Measurements from ENCODE around the gene LTBP3.

Gene LTBP3

GRCh38 chr11:65574811-65575567, 16.8 kb upstream of the LTBP3 start:
- peak overlapping the region; percentile 8 for H2BK12ac ChIP-seq (ENCODE audit: low read length)
- H3K27ac ChIP-seq (ENCODE audit: low read depth, low read length) = peak overlapping the region; percentile 67
- peaks cover 14% of the 10 kb centered on the region for H3K79me2 ChIP-seq (ENCODE audit: control insufficient read depth, insufficient read depth, low read length, poor library complexity)
- H3K4me2 ChIP-seq (ENCODE audit: low read length) = peak overlapping the region; percentile 68
- no CpG with 5 or more reads among the region's 28 CpGs for WGBS (ENCODE audit: extremely low coverage, insufficient coverage, insufficient read length)
- peak in 1 of 2 donors; percentile 61 for DNase-seq
- H3K36me3 ChIP-seq (ENCODE audit: control insufficient read depth in 1 of 2, insufficient read depth in 2 of 2, low read length in 2 of 2) = peaks cover 15 to 17% of the 10 kb centered on the region in 2 experiments
- peak overlapping the region; percentile 70 for H3K14ac ChIP-seq (ENCODE audit: low read length)
- no peaks in the 10 kb centered on the region for H3K9me3 ChIP-seq (ENCODE audit: insufficient read depth, low read depth, low read length)
- no peaks in the 10 kb centered on the region for H3K27me3 ChIP-seq (ENCODE audit: insufficient read depth, low read length)
- H2BK5ac ChIP-seq (ENCODE audit: low read depth, low read length, poor library complexity) = peak overlapping the region; percentile 27
- peak overlapping the region; percentile 71 for H2AK5ac ChIP-seq (ENCODE audit: low read length)
- H3K4me1 ChIP-seq (ENCODE audit: control insufficient read depth in 1 of 2, insufficient read depth in 2 of 2, low read length in 2 of 2) = peaks cover 37% of the 10 kb centered on the region in 2 experiments
- no peak overlapping the region for H2BK120ac ChIP-seq (ENCODE audit: insufficient read depth, low read length, poor library complexity)
- peaks cover 20% of the 10 kb centered on the region for H3K79me1 ChIP-seq (ENCODE audit: low read length)
- peak overlapping the region; percentile 67 for H4K8ac ChIP-seq (ENCODE audit: low read depth, low read length)
- no peak overlapping the region for H2AFZ ChIP-seq (ENCODE audit: insufficient read depth, low read length, poor library complexity)
- H4K91ac ChIP-seq (ENCODE audit: low read depth, low read length) = peak overlapping the region; percentile 39
- no peak overlapping the region for H3K4ac ChIP-seq (ENCODE audit: low read depth, low read length)
- no peak overlapping the region for H3K23ac ChIP-seq (ENCODE audit: low read length)
- peak overlapping the region; percentile 63 for H3K4me3 ChIP-seq (ENCODE audit: low read depth, low read length)
- peak overlapping the region; percentile 46 for H3K18ac ChIP-seq (ENCODE audit: low read length)
- peak overlapping the region; percentile 81 for H4K12ac ChIP-seq (ENCODE audit: low read depth, low read length)
- no peak overlapping the region for H3K9ac ChIP-seq (ENCODE audit: low read length)

GRCh38 chr11:65574109-65574810, 16.1 kb upstream of the LTBP3 start:
- Histone ChIP-seq H3K4me1 (ENCODE audit: control insufficient read depth in 1 of 2, insufficient read depth in 2 of 2, low read length in 2 of 2) (peaks cover 38 to 39% of the 10 kb centered on the region in 2 experiments), H3K79me2 (ENCODE audit: control insufficient read depth, insufficient read depth, low read length, poor library complexity) (peaks cover 19% of the 10 kb centered on the region)

GRCh38 chr11:65573391-65574079, 15.4 kb upstream of the LTBP3 start:
- H2BK12ac ChIP-seq (ENCODE audit: low read length) = no peak overlapping the region
- peaks cover 20% of the 10 kb centered on the region for H3K79me2 ChIP-seq (ENCODE audit: control insufficient read depth, insufficient read depth, low read length, poor library complexity)
- DNase-seq = no peak
- H3K4me3 ChIP-seq (ENCODE audit: low read depth, low read length) = peak overlapping the region; percentile 87
- peak overlapping the region; percentile 21 for H4K91ac ChIP-seq (ENCODE audit: low read depth, low read length)
- no peak overlapping the region for H2AK5ac ChIP-seq (ENCODE audit: low read length)
- no peak overlapping the region for H3K14ac ChIP-seq (ENCODE audit: low read length)
- no peak overlapping the region for H3K18ac ChIP-seq (ENCODE audit: low read length)
- H3K27ac ChIP-seq (ENCODE audit: low read depth, low read length) = no peak overlapping the region
- H3K4me2 ChIP-seq (ENCODE audit: low read length) = peak overlapping the region; percentile 87
- H3K9ac ChIP-seq (ENCODE audit: low read length) = peak overlapping the region; percentile 15
- peak overlapping the region; percentile 1 for H3K4ac ChIP-seq (ENCODE audit: low read depth, low read length)
- H3K27me3 ChIP-seq (ENCODE audit: insufficient read depth, low read length) = no peaks in the 10 kb centered on the region
- H3K4me1 ChIP-seq (ENCODE audit: control insufficient read depth in 1 of 2, insufficient read depth in 2 of 2, low read length in 2 of 2) = peaks cover 43 to 44% of the 10 kb centered on the region in 2 experiments
- H3K36me3 ChIP-seq (ENCODE audit: control insufficient read depth in 1 of 2, insufficient read depth in 2 of 2, low read length in 2 of 2) = peaks cover 9 to 12% of the 10 kb centered on the region in 2 experiments
- H4K12ac ChIP-seq (ENCODE audit: low read depth, low read length) = no peak overlapping the region
- no peak overlapping the region for H4K8ac ChIP-seq (ENCODE audit: low read depth, low read length)
- H3K9me3 ChIP-seq (ENCODE audit: insufficient read depth, low read depth, low read length) = no peaks in the 10 kb centered on the region
- H3K79me1 ChIP-seq (ENCODE audit: low read length) = peaks cover 27% of the 10 kb centered on the region
- no CpG with 5 or more reads among the region's 22 CpGs for WGBS (ENCODE audit: extremely low coverage, insufficient coverage, insufficient read length)
- H2BK5ac ChIP-seq (ENCODE audit: low read depth, low read length, poor library complexity) = no peak overlapping the region
- H3K23ac ChIP-seq (ENCODE audit: low read length) = no peak overlapping the region
- H2BK120ac ChIP-seq (ENCODE audit: insufficient read depth, low read length, poor library complexity) = no peak overlapping the region
- no peak overlapping the region for H2AFZ ChIP-seq (ENCODE audit: insufficient read depth, low read length, poor library complexity)

More at GRCh38 chr11:65574109-65574810, 16.1 kb upstream of the LTBP3 start:
- Histone ChIP-seq H3K14ac (ENCODE audit: low read length) (peak overlapping the region; percentile 70), H2AFZ (ENCODE audit: insufficient read depth, low read length, poor library complexity) (no peak overlapping the region), H3K4me3 (ENCODE audit: low read depth, low read length) (no peak overlapping the region), H3K9ac (ENCODE audit: low read length) (no peak overlapping the region), H3K4ac (ENCODE audit: low read depth, low read length) (peak overlapping the region; percentile 1), H3K9me3 (ENCODE audit: insufficient read depth, low read depth, low read length) (no peaks in the 10 kb centered on the region), H4K91ac (ENCODE audit: low read depth, low read length) (peak overlapping the region; percentile 39), H3K27me3 (ENCODE audit: insufficient read depth, low read length) (no peaks in the 10 kb centered on the region), H3K79me1 (ENCODE audit: low read length) (peaks cover 26% of the 10 kb centered on the region), H3K4me2 (ENCODE audit: low read length) (peak overlapping the region; percentile 87), H3K23ac (ENCODE audit: low read length) (no peak overlapping the region), H4K8ac (ENCODE audit: low read depth, low read length) (peak overlapping the region; percentile 78), H2BK5ac (ENCODE audit: low read depth, low read length, poor library complexity) (peak overlapping the region; percentile 27), H3K36me3 (ENCODE audit: control insufficient read depth in 1 of 2, insufficient read depth in 2 of 2, low read length in 2 of 2) (peaks cover 8 to 14% of the 10 kb centered on the region in 2 experiments), H3K27ac (ENCODE audit: low read depth, low read length) (peak overlapping the region; percentile 67), H4K12ac (ENCODE audit: low read depth, low read length) (no peak overlapping the region), H2BK12ac (ENCODE audit: low read length) (no peak overlapping the region), H2AK5ac (ENCODE audit: low read length) (no peak overlapping the region), H2BK120ac (ENCODE audit: insufficient read depth, low read length, poor library complexity) (no peak overlapping the region), H3K18ac (ENCODE audit: low read length) (peak overlapping the region; percentile 46)
- DNase-seq = peak; percentile 85 to 86
- WGBS (ENCODE audit: extremely low coverage, insufficient coverage, insufficient read length) = no CpG with 5 or more reads among the region's 67 CpGs

- Histone ChIP-seq H2BK120ac (ENCODE audit: insufficient read depth, low read length, poor library complexity) (peak within 1 kb of the TSS; percentile 47), H3K27ac (ENCODE audit: low read depth, low read length) (peak within 1 kb of the TSS; percentile 44), H3K23ac (ENCODE audit: low read length) (no peak within 1 kb of the TSS), H2BK12ac (ENCODE audit: low read length) (no peak within 1 kb of the TSS), H3K27me3 (ENCODE audit: insufficient read depth, low read length) (no peaks in the 10 kb centered on the region), H3K9ac (ENCODE audit: low read length) (peak within 1 kb of the TSS; percentile 86), H3K4me2 (ENCODE audit: low read length) (peak within 1 kb of the TSS; percentile 87), H3K36me3 (ENCODE audit: control insufficient read depth in 1 of 2, insufficient read depth in 2 of 2, low read length in 2 of 2) (peaks cover 9 to 12% of the 10 kb centered on the region in 2 experiments), H4K8ac (ENCODE audit: low read depth, low read length) (peak within 1 kb of the TSS; percentile 88), H3K79me2 (ENCODE audit: control insufficient read depth, insufficient read depth, low read length, poor library complexity) (peaks cover 20% of the 10 kb centered on the region), H2BK5ac (ENCODE audit: low read depth, low read length, poor library complexity) (peak within 1 kb of the TSS; percentile 88), H3K79me1 (ENCODE audit: low read length) (peaks cover 27% of the 10 kb centered on the region), H3K9me3 (ENCODE audit: insufficient read depth, low read depth, low read length) (no peaks in the 10 kb centered on the region), H3K18ac (ENCODE audit: low read length) (peak within 1 kb of the TSS; percentile 73), H2AFZ (ENCODE audit: insufficient read depth, low read length, poor library complexity) (peak within 1 kb of the TSS; percentile 26), H3K4me1 (ENCODE audit: control insufficient read depth in 1 of 2, insufficient read depth in 2 of 2, low read length in 2 of 2) (peaks cover 43 to 44% of the 10 kb centered on the region in 2 experiments), H3K4me3 (ENCODE audit: low read depth, low read length) (peak within 1 kb of the TSS; percentile 87), H3K14ac (ENCODE audit: low read length) (peak within 1 kb of the TSS; percentile 85), H4K91ac (ENCODE audit: low read depth, low read length) (peak within 1 kb of the TSS; percentile 89), H4K12ac (ENCODE audit: low read depth, low read length) (peak within 1 kb of the TSS; percentile 90), H3K4ac (ENCODE audit: low read depth, low read length) (peak within 1 kb of the TSS; percentile 80), H2AK5ac (ENCODE audit: low read length) (peak within 1 kb of the TSS; percentile 75)
- peak; percentile 79 to 93 for DNase-seq
- WGBS (ENCODE audit: extremely low coverage, insufficient coverage, insufficient read length) = no CpG with 5 or more reads among the region's 86 CpGs
Observed at GRCh38 chr11:65572356-65573051, 14.3 kb upstream of the LTBP3 start, which contains the start of gene FAM89B. TSS of gene FAM89B (plus strand) at chr11:65572538. CDS start at chr11:65572670, 132 bp downstream.

Data from trophoblast cell (in vitro differentiated cells and primary cell).